K562 (cell line): ENCODE results near the gene CKMT2. TPM values are rescaled to one million over a fixed set of nuclear protein-coding genes. Genes with fewer than 3 reads are reported as not detected.

Experiments
- ATAC-seq: fragments of 200-7000 bp; cut with Tn5 transposase; 3 replicates; pipeline ENCODE4 v1.9.1; 2020; ENCODE audit warnings: moderate library complexity
- BruUV-seq: library from RNA; stranded (reverse); fragments of 400-500 nt; replicated peaks from 2 replicates; lab custom pipeline; 2021; lab: Mats Ljungman, UMichigan
- CTCF ChIA-PET: fragments of 300-600 bp; formaldehyde crosslinking; extraction: SDS; loops from one replicate; lab custom pipeline; 2021; ENCODE audit warnings: low intra/inter-chr PET ratio; lab: Yijun Ruan, JAX
- POLR2A ChIA-PET: fragments of 300-600, 350-650 bp; sonication (Branson Sonifier 250); formaldehyde crosslinking; extraction: SDS; loops from one replicate; lab custom pipeline; 2021; ENCODE audit warnings: antibody characterized with exemption, inconsistent platforms; lab: Yijun Ruan, JAX
- DNase-seq, 4 experiments: peaks; one replicate each; pipeline versions ENCODE4 v3.0.0 to v3.0.0-alpha.2; 2011 to 2018; ENCODE audit warnings: low spot score in 3 of 4, mixed read lengths in 3 of 4; ENCODE audit errors: extremely low read depth in 1 of 4
- FAIRE-seq: peaks from 2 replicates; lab custom pipeline; 2011; peaks lifted over from hg19 to GRCh38; lab: Jason Lieb, UNC
- H2AFZ ChIP-seq: 2 replicates; pipeline ENCODE4 v1.6.0; 2011; ENCODE audit warnings: low read depth, low read length, control low read depth, inconsistent platforms
- H3K27ac ChIP-seq: fragments of 200-600 bp; 3 replicates; pipeline ENCODE4 v1.8.0; 2011; ENCODE audit warnings: low read depth, mild to moderate bottlenecking, control low read depth, inconsistent platforms, low read length, moderate library complexity, mixed read lengths; ENCODE audit errors: extremely low read depth
- H3K27me3 ChIP-seq, 2 experiments: fragments of 300-600 bp in 1 of 2; 2 replicates in 1 of 2; 3 replicates in 1 of 2; pipeline versions ENCODE4 v1.6.0 to v1.8.0; 2011; ENCODE audit warnings: inconsistent platforms in 2 of 2, low read length in 2 of 2, mild to moderate bottlenecking in 1 of 2, mixed read lengths in 1 of 2, moderate library complexity in 1 of 2; ENCODE audit not compliant: control insufficient read depth in 2 of 2, insufficient read depth in 2 of 2
- H3K36me3 ChIP-seq: fragments of 300-600 bp; 3 replicates; pipeline ENCODE4 v1.8.0; 2011; ENCODE audit warnings: mild to moderate bottlenecking, low read length, inconsistent platforms; ENCODE audit not compliant: control insufficient read depth, insufficient read depth
- H3K4me1 ChIP-seq, 2 experiments: fragments of 200-600 bp in 1 of 2; replicated peaks in 1 of 2; 2 replicates in 1 of 2; 3 replicates in 1 of 2; pipeline versions ENCODE4 v1.5.1 to v1.8.0; 2011; ENCODE audit warnings: inconsistent platforms in 2 of 2, low read length in 2 of 2, mild to moderate bottlenecking in 1 of 2, mixed read lengths in 1 of 2, moderate library complexity in 1 of 2; ENCODE audit not compliant: control insufficient read depth in 2 of 2, insufficient read depth in 2 of 2
- H3K4me2 ChIP-seq: 2 replicates; pipeline ENCODE4 v1.6.1; 2011; ENCODE audit warnings: low read length, control low read depth, inconsistent platforms, mixed read lengths; ENCODE audit not compliant: insufficient read depth
- H3K4me3 ChIP-seq: fragments of 200-600 bp; sonication (generic), shearing (Covaris generic); 2 replicates; pipeline ENCODE4 v1.5.1; 2016; ENCODE audit warnings: control low read depth, inconsistent platforms
- H3K79me2 ChIP-seq: fragments of 200-600 bp; 3 replicates; pipeline ENCODE4 v1.8.0; 2011; ENCODE audit warnings: low read length, inconsistent platforms; ENCODE audit not compliant: control insufficient read depth, insufficient read depth
- H3K9ac ChIP-seq, 2 experiments: 2 replicates each; pipeline versions ENCODE4 v1.6.0 to v1.6.1; 2011; ENCODE audit warnings: low read depth in 2 of 2, low read length in 2 of 2, control low read depth in 1 of 2, inconsistent platforms in 1 of 2, mild to moderate bottlenecking in 1 of 2, mixed read lengths in 1 of 2; ENCODE audit not compliant: insufficient read depth in 1 of 2
- H3K9me1 ChIP-seq: one replicate; pipeline ENCODE4 v1.6.0; 2011; ENCODE audit warnings: inconsistent platforms, mild to moderate bottlenecking, low read length, moderate library complexity; ENCODE audit not compliant: control insufficient read depth, insufficient read depth
- H3K9me3 ChIP-seq: replicated peaks from 2 replicates; pipeline ENCODE4 v1.5.1; 2011; ENCODE audit warnings: low read depth, low read length, inconsistent platforms; ENCODE audit not compliant: control insufficient read depth, insufficient read depth
- H4K20me1 ChIP-seq: replicated peaks from 2 replicates; pipeline ENCODE4 v1.6.1; 2011; ENCODE audit warnings: low read length, inconsistent platforms, mixed read lengths; ENCODE audit not compliant: control insufficient read depth, insufficient read depth
- ARID4B ChIP-seq: sonication (generic); formaldehyde crosslinking; IDR thresholded peaks from 2 replicates; pipeline ENCODE4 v1.8.0; 2022; ENCODE audit warnings: mild to moderate bottlenecking, missing genetic modification reagents
- BCLAF1 ChIP-seq, 2 experiments: fragments of 450-650 bp in 1 of 2; IDR thresholded peaks; 2 replicates each; pipeline ENCODE4 v1.6.1; 2011 to 2017; ENCODE audit warnings: low read depth in 2 of 2, antibody characterized with exemption in 1 of 2, borderline replicate concordance in 1 of 2, low read length in 1 of 2, mild to moderate bottlenecking in 1 of 2, mixed read lengths in 1 of 2; ENCODE audit not compliant: control insufficient read depth in 1 of 2
- ETV5 ChIP-seq: sonication (generic); formaldehyde crosslinking; IDR thresholded peaks from 2 replicates; pipeline ENCODE4 v1.4.0; 2020; ENCODE audit warnings: low read depth, mild to moderate bottlenecking, missing genetic modification reagents
- FOXK1 ChIP-seq: sonication (generic); formaldehyde crosslinking; IDR thresholded peaks from 2 replicates; pipeline ENCODE4 v1.8.0; 2022; ENCODE audit warnings: missing genetic modification reagents, mild to moderate bottlenecking, borderline replicate concordance
- HMG20B ChIP-seq: fragments of 250-450 bp; sonication (Bioruptor Pico); IDR thresholded peaks from 2 replicates; pipeline ENCODE4 v1.5.0; 2021; ENCODE audit warnings: mild to moderate bottlenecking
- HNRNPL ChIP-seq: fragments of 200-400 bp; formaldehyde crosslinking; IDR thresholded peaks from 2 replicates; pipeline ENCODE4 v1.6.1; 2017; ENCODE audit warnings: low read depth, mild to moderate bottlenecking, low read length
- IRF9 ChIP-seq: fragments of 450-650 bp; IDR thresholded peaks from 2 replicates; pipeline ENCODE4 v1.6.1; 2016; ENCODE audit warnings: missing biosample characterization, missing genetic modification characterization
- MBD2 ChIP-seq: sonication (generic); IDR thresholded peaks from 2 replicates; pipeline ENCODE4 v1.6.1; 2016; ENCODE audit warnings: low read depth, borderline replicate concordance
- MEF2A ChIP-seq: IDR thresholded peaks from 2 replicates; pipeline ENCODE4 v1.6.1; 2011; ENCODE audit warnings: low read depth, mild to moderate bottlenecking, low read length, moderate library complexity; ENCODE audit not compliant: control insufficient read depth
- OTX1 ChIP-seq: fragments of 450-650 bp; formaldehyde crosslinking; IDR thresholded peaks from 2 replicates; pipeline ENCODE4 v1.4.0; 2022; ENCODE audit warnings: mild to moderate bottlenecking
- TAF15 ChIP-seq: fragments of 200-400 bp; formaldehyde crosslinking; IDR thresholded peaks from 2 replicates; pipeline ENCODE4 v1.6.1; 2017; ENCODE audit warnings: mild to moderate bottlenecking, low read depth, low read length, moderate library complexity
- ZNF408 ChIP-seq: fragments of 250-450 bp; sonication (Bioruptor Pico); IDR thresholded peaks from 2 replicates; pipeline ENCODE4 v1.4.0; 2020; ENCODE audit warnings: low read depth, mild to moderate bottlenecking, moderate library complexity
- ZNF766 ChIP-seq: fragments of 200-800 bp; sonication (Bioruptor generic); conservative IDR thresholded peaks from 2 replicates; pipeline ENCODE4 v1.6.1; 2016; ENCODE audit warnings: missing genetic modification characterization, missing compliant biosample characterization
- WGBS: fragments of 100-300 bp; shearing (Covaris generic); methylation state at CpG from one replicate; pipeline ENCODE4 v1.1.6; 2016; ENCODE audit warnings: low coverage, mixed read lengths; ENCODE audit not compliant: insufficient coverage; ENCODE audit errors: missing lambda C conversion rate; 5-methylcytosine and 5-hydroxymethylcytosine counted together
- in situ Hi-C: fragments of 300-500 bp; cut with MboI; formaldehyde crosslinking; loops from 4 replicates; pipeline ENCODE4 v1.15.0; 2018; ENCODE audit warnings: inconsistent platforms, mixed read lengths
- intact Hi-C: fragments of 100-400 bp; cut with micrococcal nuclease; formaldehyde crosslinking; loops from 2 replicates; pipeline ENCODE4 v1.14.2; 2022
- polyA plus RNA-seq, 8 experiments: library from polyadenylated mRNA; depleted of rRNA in 4 of 8; stranded (reverse) in 5 of 8; unstranded in 3 of 8; fragments of >200 nt; fragmentation: Nextera tagmentation in 2 of 8; fragmentation: Illumina TruSeq in 1 of 8; extraction: Ambion mirVana in 2 of 8; extraction: Trizol in 1 of 8; gene quantifications; 2 replicates each; pipeline versions ENCODE4 v1.2.1 to v1.2.3, GENCODE V29; 2011 to 2014; ENCODE audit warnings: inconsistent platforms in 1 of 8, missing spikeins in 1 of 8
- total RNA-seq, 7 experiments: library from RNA; depleted of rRNA in 6 of 7; stranded (reverse); fragments of >200 nt in 6 of 7; fragmentation: Illumina TruSeq in 2 of 7; extraction: Trizol in 2 of 7; gene quantifications; 2 replicates each; pipeline versions ENCODE4 v1.2.1 to v1.2.3, GENCODE V29; 2011 to 2021; ENCODE audit warnings: low replicate concordance in 1 of 7

Gene CKMT2
- total and polyA plus RNA-seq, 9 of the 15 experiments (the other 6 are each of a cell fraction or from before 2014, with no cell fraction given), result 0.03 TPM; not detected in 8

- no peak overlapping the region for H3K4me2 ChIP-seq
- in situ Hi-C loops, result no loop called here
- BruUV-seq, result no TSS peak
- no peak overlapping the region for H3K9ac ChIP-seq
- no peak overlapping the region for H3K27ac ChIP-seq
- peaks cover 50% of the 10 kb centered on the region; the same call in 2 of the 3 replicates for H3K36me3 ChIP-seq
- TF ChIP-seq OTX1 (CRISPR knock-in tag) (no peak), MBD2 (no peak), FOXK1 (CRISPR knock-in tag) (no peak), BCLAF1 (IDR thresholded peaks at IDR 0.05; ENCODE audit: borderline replicate concordance in 1 of 2, control insufficient read depth in 1 of 2, low read depth in 2 of 2, low read length in 1 of 2) (no peak), HNRNPL (no peak), MEF2A (no peak), ARID4B (CRISPR knock-in tag) (no peak), TAF15 (no peak), IRF9 (tag) (no peak), ZNF766 (CRISPR knock-in tag) (no peak), HMG20B (CRISPR knock-in tag) (no peak), ZNF408 (no peak), ETV5 (CRISPR knock-in tag) (no peak)
- TF ChIP-seq, all 486 proteins: peak for 0
- CTCF ChIA-PET, result no interaction called here
- Histone ChIP-seq H3K27me3 (no peaks in the 10 kb centered on the region), H4K20me1 (no peaks in the 10 kb centered on the region), H3K9me1 (no peaks in the 10 kb centered on the region), H3K4me1 (no peaks in the 10 kb centered on the region), H3K4me3 (no peak overlapping the region), H3K79me2 (no peaks in the 10 kb centered on the region), H2AFZ (no peak overlapping the region), H3K9me3 (no peaks in the 10 kb centered on the region)
- FAIRE-seq, result no peak
- DNase-seq, result no peak
- intact Hi-C loops, result no loop called here
- POLR2A ChIA-PET, result interaction anchor here (2.0 kb wide), 1 partner anchor 9 kb away, joined by 8 read pairs; no protein-coding TSS in a partner anchor
- 94% methylated on average over 1 of the region's 1 CpG for WGBS
- no peak for ATAC-seq
These were observed 77.4 kb downstream of the CKMT2 start for GRCh38 chr5:81310402-81311063.
